ENCODE measurements around the gene ARF1.
A peak's percentile ranks its signal among the peaks of the same experiment; 100 is the strongest.

Gene ARF1

GRCh38 chr1:228071839-228072657 is 10.5 kb upstream of the ARF1 start:
- DNase-seq: no peak

GRCh38 chr1:228072658-228073043 is 9.9 kb upstream of the ARF1 start:
- DNase-seq: no peak

GRCh38 chr1:228073061-228073856 is 9.2 kb upstream of the ARF1 start:
- no peak for DNase-seq

- DNase-seq: peak; percentile 54
Measured at GRCh38 chr1:228073857-228074545, 8.5 kb upstream of the ARF1 start.

- no peak for DNase-seq
Measured at GRCh38 chr1:228074954-228075730, 7.4 kb upstream of the ARF1 start.

GRCh38 chr1:228075801-228076271 is 6.7 kb upstream of the ARF1 start:
- DNase-seq: no peak

GRCh38 chr1:228076796-228077430 is 5.6 kb upstream of the ARF1 start:
- no peak for DNase-seq

- no peak for DNase-seq
Measured at GRCh38 chr1:228077565-228078330, 4.8 kb upstream of the ARF1 start.

GRCh38 chr1:228079013-228079412 is 3.5 kb upstream of the ARF1 start:
- DNase-seq: no peak

GRCh38 chr1:228079601-228080263 is 2.8 kb upstream of the ARF1 start:
- DNase-seq: no peak

GRCh38 chr1:228081144-228081543 is 1.4 kb upstream of the ARF1 start:
- no peak for DNase-seq

- no peak for DNase-seq
Measured at GRCh38 chr1:228081578-228082213, 812 bp upstream of the ARF1 start.

- DNase-seq: no peak
Measured at GRCh38 chr1:228082918-228083870, 686 bp downstream of the ARF1 start.

GRCh38 chr1:228083871-228084278 is 1.4 kb downstream of the ARF1 start:
- no peak for DNase-seq

GRCh38 chr1:228084325-228084724 is 1.8 kb downstream of the ARF1 start:
- no peak for DNase-seq

GRCh38 chr1:228084797-228085196 is 2.3 kb downstream of the ARF1 start:
- no peak for DNase-seq

- DNase-seq: no peak
Measured at GRCh38 chr1:228085287-228085951, 2.9 kb downstream of the ARF1 start.

- no peak for DNase-seq
Measured at GRCh38 chr1:228087771-228088251, 5.3 kb downstream of the ARF1 start.

Data from DMS79 treated with DMSO at 0.1 percent for 48 hours (cell line).